ENCODE measurements around the gene PNLIPRP2.

Gene PNLIPRP2

DNA sequence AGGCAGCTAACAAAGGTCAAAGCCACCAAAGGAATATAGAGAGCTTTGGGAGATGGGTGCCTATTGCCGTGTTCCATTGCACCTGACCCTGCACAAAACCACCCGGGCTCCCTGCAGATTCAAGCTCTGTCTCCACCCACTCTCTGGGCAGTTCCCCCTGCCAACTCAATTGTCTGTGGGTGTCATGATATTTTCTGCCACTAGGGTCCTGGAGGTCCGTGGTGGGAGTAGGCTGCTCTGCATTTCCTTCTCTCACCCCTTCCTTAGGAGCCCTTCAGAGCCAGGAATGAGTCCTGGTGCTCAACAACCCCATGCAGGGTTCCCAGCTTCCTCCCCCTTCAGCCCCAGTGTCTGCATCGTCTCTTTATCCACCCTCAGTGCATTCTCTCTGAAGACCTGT, 34.1 kb downstream of the PNLIPRP2 start:
- Histone ChIP-seq H3K4me3 (ENCODE audit: low read depth in 1 of 2, low read length in 2 of 2) (no peak overlapping the region), H3K4me1 (ENCODE audit: insufficient read depth, low read length) (no peaks in the 10 kb centered on the region), H3K79me2 (ENCODE audit: insufficient read depth, low read length) (no peaks in the 10 kb centered on the region), H3K9ac (ENCODE audit: low read depth, low read length) (no peak overlapping the region), H3K36me3 (ENCODE audit: insufficient read depth, low read length) (no peaks in the 10 kb centered on the region), H3K4me2 (ENCODE audit: insufficient read depth, low read length) (no peak overlapping the region), H2AFZ (ENCODE audit: low read depth, low read length) (no peak overlapping the region), H4K20me1 (ENCODE audit: insufficient read depth, low read length) (no peaks in the 10 kb centered on the region), H3K9me3 (ENCODE audit: insufficient read depth, low read length, severe bottlenecking) (no peaks in the 10 kb centered on the region), H3K27me3 (ENCODE audit: insufficient read depth, low read length, poor library complexity) (no peaks in the 10 kb centered on the region), H3K27ac (ENCODE audit: low read length) (no peak overlapping the region)
- ATAC-seq (ENCODE audit: insufficient read depth, low read depth) (no peak), DNase-seq (no peak)
- TF ChIP-seq, protein P1, sequence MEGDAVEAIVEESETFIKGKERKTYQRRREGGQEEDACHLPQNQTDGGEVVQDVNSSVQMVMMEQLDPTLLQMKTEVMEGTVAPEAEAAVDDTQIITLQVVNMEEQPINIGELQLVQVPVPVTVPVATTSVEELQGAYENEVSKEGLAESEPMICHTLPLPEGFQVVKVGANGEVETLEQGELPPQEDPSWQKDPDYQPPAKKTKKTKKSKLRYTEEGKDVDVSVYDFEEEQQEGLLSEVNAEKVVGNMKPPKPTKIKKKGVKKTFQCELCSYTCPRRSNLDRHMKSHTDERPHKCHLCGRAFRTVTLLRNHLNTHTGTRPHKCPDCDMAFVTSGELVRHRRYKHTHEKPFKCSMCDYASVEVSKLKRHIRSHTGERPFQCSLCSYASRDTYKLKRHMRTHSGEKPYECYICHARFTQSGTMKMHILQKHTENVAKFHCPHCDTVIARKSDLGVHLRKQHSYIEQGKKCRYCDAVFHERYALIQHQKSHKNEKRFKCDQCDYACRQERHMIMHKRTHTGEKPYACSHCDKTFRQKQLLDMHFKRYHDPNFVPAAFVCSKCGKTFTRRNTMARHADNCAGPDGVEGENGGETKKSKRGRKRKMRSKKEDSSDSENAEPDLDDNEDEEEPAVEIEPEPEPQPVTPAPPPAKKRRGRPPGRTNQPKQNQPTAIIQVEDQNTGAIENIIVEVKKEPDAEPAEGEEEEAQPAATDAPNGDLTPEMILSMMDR (IDR thresholded peaks at IDR 0.05; ENCODE audit: borderline replicate concordance, extremely low read depth, low read length, poor library complexity, severe bottlenecking) = peak; percentile 21
- no peak for TF ChIP-seq EZH2 (IDR thresholded peaks at IDR 0.05; ENCODE audit: borderline replicate concordance, low read depth, low read length, severe bottlenecking)

DNA sequence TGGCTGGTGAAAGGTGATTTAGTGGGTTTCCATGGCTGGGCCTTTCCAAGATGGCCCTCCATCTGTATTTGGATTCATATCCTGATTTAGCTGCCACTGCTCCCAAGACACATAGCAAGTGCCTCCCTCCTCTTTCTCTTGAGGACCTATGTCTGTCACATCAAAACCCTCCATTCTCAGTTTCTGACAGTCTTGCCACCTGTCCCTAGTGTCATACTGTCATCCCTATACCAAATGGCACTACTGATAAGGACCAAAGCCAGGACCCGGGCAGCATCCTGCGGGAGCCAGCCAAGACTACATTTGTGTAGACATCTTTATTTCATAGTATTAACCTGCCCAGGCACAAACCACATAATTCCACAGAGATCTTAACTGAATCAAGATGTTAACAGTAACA, 34.8 kb downstream of the PNLIPRP2 start:
- Histone ChIP-seq H2AFZ (ENCODE audit: low read depth, low read length) (no peak overlapping the region), H3K27me3 (ENCODE audit: insufficient read depth, low read length, poor library complexity) (no peaks in the 10 kb centered on the region), H3K4me1 (ENCODE audit: insufficient read depth, low read length) (no peaks in the 10 kb centered on the region), H3K9ac (ENCODE audit: low read depth, low read length) (no peak overlapping the region), H4K20me1 (ENCODE audit: insufficient read depth, low read length) (no peaks in the 10 kb centered on the region), H3K4me3 (ENCODE audit: low read depth in 1 of 2, low read length in 2 of 2) (no peak overlapping the region), H3K79me2 (ENCODE audit: insufficient read depth, low read length) (no peaks in the 10 kb centered on the region), H3K4me2 (ENCODE audit: insufficient read depth, low read length) (no peak overlapping the region), H3K9me3 (ENCODE audit: insufficient read depth, low read length, severe bottlenecking) (no peaks in the 10 kb centered on the region), H3K36me3 (ENCODE audit: insufficient read depth, low read length) (no peaks in the 10 kb centered on the region), H3K27ac (ENCODE audit: low read length) (no peak overlapping the region)
- ATAC-seq (ENCODE audit: insufficient read depth, low read depth) (no peak), DNase-seq (no peak)
- TF ChIP-seq, protein P1 (IDR thresholded peaks at IDR 0.05; ENCODE audit: borderline replicate concordance, extremely low read depth, low read length, poor library complexity, severe bottlenecking) = no peak
- TF ChIP-seq EZH2 (IDR thresholded peaks at IDR 0.05; ENCODE audit: borderline replicate concordance, low read depth, low read length, severe bottlenecking) = no peak

DNA sequence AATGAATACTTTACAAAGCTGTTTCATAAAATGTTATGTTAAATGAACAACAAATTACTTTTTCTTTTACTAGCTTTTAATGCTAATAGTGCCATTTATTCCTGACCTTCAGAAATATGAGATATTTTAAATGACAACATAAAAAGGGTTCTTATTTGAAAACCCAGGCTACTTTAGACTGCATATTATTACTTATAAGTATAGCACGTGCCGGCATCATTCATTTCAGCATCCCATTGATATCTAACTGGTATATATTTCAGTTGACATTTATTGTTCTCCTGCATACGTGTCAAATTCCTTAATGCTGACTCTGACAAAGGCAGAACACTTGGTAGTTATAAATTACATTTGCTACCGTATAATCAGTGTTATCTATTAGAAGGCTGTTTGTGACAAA, 35.3 kb downstream of the PNLIPRP2 start:
- Histone ChIP-seq H3K27me3 (ENCODE audit: insufficient read depth, low read length, poor library complexity) (no peaks in the 10 kb centered on the region), H3K4me3 (ENCODE audit: low read depth in 1 of 2, low read length in 2 of 2) (no peak overlapping the region), H4K20me1 (ENCODE audit: insufficient read depth, low read length) (no peaks in the 10 kb centered on the region), H3K9ac (ENCODE audit: low read depth, low read length) (no peak overlapping the region), H3K4me2 (ENCODE audit: insufficient read depth, low read length) (no peak overlapping the region), H2AFZ (ENCODE audit: low read depth, low read length) (no peak overlapping the region), H3K27ac (ENCODE audit: low read length) (no peak overlapping the region), H3K36me3 (ENCODE audit: insufficient read depth, low read length) (no peaks in the 10 kb centered on the region), H3K9me3 (ENCODE audit: insufficient read depth, low read length, severe bottlenecking) (no peaks in the 10 kb centered on the region), H3K79me2 (ENCODE audit: insufficient read depth, low read length) (no peaks in the 10 kb centered on the region), H3K4me1 (ENCODE audit: insufficient read depth, low read length) (no peaks in the 10 kb centered on the region)
- TF ChIP-seq EZH2 (IDR thresholded peaks at IDR 0.05; ENCODE audit: borderline replicate concordance, low read depth, low read length, severe bottlenecking) = no peak
- TF ChIP-seq, protein P1 (IDR thresholded peaks at IDR 0.05; ENCODE audit: borderline replicate concordance, extremely low read depth, low read length, poor library complexity, severe bottlenecking) = no peak
- ATAC-seq (ENCODE audit: insufficient read depth, low read depth) = no peak
- DNase-seq = no peak
